Ectodermal cell (in vitro differentiated cells): ENCODE measurements around the gene C19orf81.

Experiments used
- H3K27ac ChIP-seq: 2 replicates; pipeline ENCODE4 v1.7.0; 2013; ENCODE audit warnings: mild to moderate bottlenecking, low read depth, low read length; ENCODE audit not compliant: insufficient read depth, poor library complexity, severe bottlenecking
- H3K27me3 ChIP-seq: 2 replicates; pipeline ENCODE4 v1.7.0; 2013; ENCODE audit warnings: mild to moderate bottlenecking, low read length; ENCODE audit not compliant: insufficient read depth, control insufficient read depth, poor library complexity, severe bottlenecking
- H3K36me3 ChIP-seq: one replicate; pipeline ENCODE4 v1.7.0; 2013; ENCODE audit warnings: low read length; ENCODE audit not compliant: control insufficient read depth, insufficient read depth
- H3K4me1 ChIP-seq: one replicate; pipeline ENCODE4 v1.7.0; 2013; ENCODE audit warnings: low read length; ENCODE audit not compliant: control insufficient read depth, insufficient read depth
- H3K4me3 ChIP-seq: 2 replicates; pipeline ENCODE4 v1.7.0; 2013; ENCODE audit warnings: low read depth, low read length, control low read depth; ENCODE audit not compliant: insufficient read depth
- H3K9me3 ChIP-seq: 2 replicates; pipeline ENCODE4 v1.7.0; 2013; ENCODE audit warnings: mild to moderate bottlenecking, low read length, moderate library complexity; ENCODE audit not compliant: control insufficient read depth
- WGBS, 2 experiments: methylation state at CpG; one replicate each; pipeline ENCODE4 v1.1.7; 2013; ENCODE audit warnings: missing lambda C conversion rate in 2 of 2; 5-methylcytosine and 5-hydroxymethylcytosine counted together

The C19orf81 gene

GRCh38 chr19:50701367-50701985, 52.2 kb downstream of the C19orf81 start:
- H3K27me3 ChIP-seq, result peaks cover 9% of the 10 kb centered on the region
- no peaks in the 10 kb centered on the region for H3K4me1 ChIP-seq
- H3K36me3 ChIP-seq, result no peaks in the 10 kb centered on the region
- no peak overlapping the region for H3K27ac ChIP-seq
- no peaks in the 10 kb centered on the region for H3K9me3 ChIP-seq
- no peak overlapping the region for H3K4me3 ChIP-seq
- WGBS, 2 experiments, result 89 to 91% methylated on average over 13 of the region's 13 CpGs

- Histone ChIP-seq H3K4me1 (no peaks in the 10 kb centered on the region), H3K4me3 (no peak overlapping the region), H3K27ac (no peak overlapping the region), H3K36me3 (no peaks in the 10 kb centered on the region), H3K9me3 (no peaks in the 10 kb centered on the region), H3K27me3 (peaks cover 4% of the 10 kb centered on the region)
- 86 to 89% methylated on average over 23 of the region's 23 CpGs for WGBS, 2 experiments
Measured at GRCh38 chr19:50702158-50702870, 53.1 kb downstream of the C19orf81 start.

GRCh38 chr19:50702871-50703829, 53.9 kb downstream of the C19orf81 start:
- no peaks in the 10 kb centered on the region for H3K9me3 ChIP-seq
- H3K4me3 ChIP-seq, result no peak overlapping the region
- 87 to 88% methylated on average over 47 of the region's 47 CpGs for WGBS, 2 experiments
- peaks cover 1% of the 10 kb centered on the region for H3K27me3 ChIP-seq
- H3K36me3 ChIP-seq, result no peaks in the 10 kb centered on the region
- H3K4me1 ChIP-seq, result no peaks in the 10 kb centered on the region
- no peak overlapping the region for H3K27ac ChIP-seq

GRCh38 chr19:50703915-50704796, 54.9 kb downstream of the C19orf81 start:
- Histone ChIP-seq H3K27me3 (no peaks in the 10 kb centered on the region), H3K4me1 (no peaks in the 10 kb centered on the region), H3K36me3 (no peaks in the 10 kb centered on the region), H3K27ac (no peak overlapping the region), H3K9me3 (no peaks in the 10 kb centered on the region), H3K4me3 (no peak overlapping the region)
- 67% methylated on average over 22 of the region's 22 CpGs for WGBS, 2 experiments

- no peaks in the 10 kb centered on the region for H3K9me3 ChIP-seq
- no peaks in the 10 kb centered on the region for H3K27me3 ChIP-seq
- H3K36me3 ChIP-seq, result no peaks in the 10 kb centered on the region
- H3K27ac ChIP-seq, result no peak overlapping the region
- 68 to 70% methylated on average over 9 of the region's 9 CpGs for WGBS, 2 experiments
- H3K4me3 ChIP-seq, result no peak overlapping the region
- H3K4me1 ChIP-seq, result no peaks in the 10 kb centered on the region
Measured at GRCh38 chr19:50705422-50706019, 56.3 kb downstream of the C19orf81 start.

GRCh38 chr19:50706387-50706786, 57.1 kb downstream of the C19orf81 start:
- WGBS, 2 experiments, result 68 to 76% methylated on average over 5 of the region's 5 CpGs
- H3K27me3 ChIP-seq, result no peaks in the 10 kb centered on the region
- no peaks in the 10 kb centered on the region for H3K36me3 ChIP-seq
- no peaks in the 10 kb centered on the region for H3K9me3 ChIP-seq
- no peak overlapping the region for H3K4me3 ChIP-seq
- H3K27ac ChIP-seq, result no peak overlapping the region
- no peaks in the 10 kb centered on the region for H3K4me1 ChIP-seq

GRCh38 chr19:50708179-50708879, 59.1 kb downstream of the C19orf81 start:
- Histone ChIP-seq H3K36me3 (no peaks in the 10 kb centered on the region), H3K4me3 (no peak overlapping the region)
- 74 to 77% methylated on average over 12 of the region's 12 CpGs for WGBS, 2 experiments

More at GRCh38 chr19:50708179-50708879, 59.1 kb downstream of the C19orf81 start:
- Histone ChIP-seq H3K27me3 (no peaks in the 10 kb centered on the region), H3K4me1 (no peaks in the 10 kb centered on the region), H3K9me3 (no peaks in the 10 kb centered on the region), H3K27ac (no peak overlapping the region)
